H9 (cell line): ENCODE data around the gene POU2F2. TPM values are rescaled to one million over a fixed set of nuclear protein-coding genes. Genes with fewer than 3 reads are reported as not detected.

Experiments used
- DNase-seq: peaks from one replicate; pipeline ENCODE4 v3.0.0-alpha.2; 2017
- H2AFZ ChIP-seq: one replicate; pipeline ENCODE4 v1.6.1; 2013; ENCODE audit warnings: mild to moderate bottlenecking, low read length, control low read depth, moderate library complexity
- H2AK5ac ChIP-seq: 2 replicates; pipeline ENCODE4 v1.6.1; 2013; ENCODE audit warnings: low read length, control low read depth, mixed read lengths; ENCODE audit not compliant: insufficient read length
- H2BK120ac ChIP-seq: one replicate; pipeline ENCODE4 v1.6.1; 2013; ENCODE audit warnings: low read depth, mild to moderate bottlenecking, low read length, control low read depth, inconsistent platforms; ENCODE audit not compliant: poor library complexity, severe bottlenecking
- H2BK12ac ChIP-seq: 2 replicates; pipeline ENCODE4 v1.6.1; 2013; ENCODE audit warnings: low read length, control low read depth, mixed read lengths, low read depth; ENCODE audit not compliant: insufficient read length
- H2BK15ac ChIP-seq: 2 replicates; pipeline ENCODE4 v1.6.1; 2013; ENCODE audit warnings: low read depth, low read length, control low read depth
- H2BK20ac ChIP-seq: one replicate; pipeline ENCODE4 v1.6.1; 2013; ENCODE audit warnings: low read depth, mild to moderate bottlenecking, low read length, control low read depth, inconsistent platforms; ENCODE audit not compliant: poor library complexity, severe bottlenecking
- H2BK5ac ChIP-seq: 2 replicates; pipeline ENCODE4 v1.6.1; 2013; ENCODE audit warnings: low read length, control low read depth, mixed read lengths; ENCODE audit not compliant: insufficient read length
- H3K14ac ChIP-seq: 2 replicates; pipeline ENCODE4 v1.6.1; 2013; ENCODE audit warnings: low read length, control low read depth; ENCODE audit not compliant: insufficient read depth
- H3K18ac ChIP-seq: 2 replicates; pipeline ENCODE4 v1.6.1; 2013; ENCODE audit warnings: low read depth, mild to moderate bottlenecking, mixed read lengths, low read length, control low read depth; ENCODE audit not compliant: insufficient read length
- H3K23ac ChIP-seq: 2 replicates; pipeline ENCODE4 v1.6.1; 2013; ENCODE audit warnings: low read length, control low read depth, mixed read lengths, low read depth; ENCODE audit not compliant: insufficient read length
- H3K23me2 ChIP-seq: 2 replicates; pipeline ENCODE4 v1.6.1; 2013; ENCODE audit warnings: low read depth, mild to moderate bottlenecking, mixed read lengths, low read length, control low read depth; ENCODE audit not compliant: insufficient read length, poor library complexity, severe bottlenecking
- H3K27ac ChIP-seq: 2 replicates; pipeline ENCODE4 v1.5.1; 2013; ENCODE audit warnings: low read length, control low read depth, mixed read lengths, low read depth; ENCODE audit not compliant: insufficient read length
- H3K27me3 ChIP-seq: 2 replicates; pipeline ENCODE4 v1.6.1; 2013; ENCODE audit warnings: low read length, control low read depth, inconsistent platforms; ENCODE audit not compliant: insufficient read depth
- H3K4ac ChIP-seq: 2 replicates; pipeline ENCODE4 v1.6.1; 2013; ENCODE audit warnings: low read depth, mild to moderate bottlenecking, control low read depth, inconsistent platforms, low read length, moderate library complexity
- H3K4me1 ChIP-seq: 2 replicates; pipeline ENCODE4 v1.6.1; 2013; ENCODE audit warnings: low read length, control low read depth, inconsistent platforms; ENCODE audit not compliant: insufficient read depth
- H3K4me2 ChIP-seq: 2 replicates; pipeline ENCODE4 v1.6.1; 2013; ENCODE audit warnings: low read length, control low read depth, mixed read lengths; ENCODE audit not compliant: insufficient read length, insufficient read depth
- H3K56ac ChIP-seq: 2 replicates; pipeline ENCODE4 v1.6.1; 2013; ENCODE audit warnings: low read depth, mild to moderate bottlenecking, mixed read lengths, low read length, control low read depth; ENCODE audit not compliant: insufficient read length
- H3K79me1 ChIP-seq: 2 replicates; pipeline ENCODE4 v1.6.1; 2013; ENCODE audit warnings: low read depth, mild to moderate bottlenecking, moderate library complexity, low read length, control low read depth, inconsistent platforms; ENCODE audit not compliant: insufficient read depth, poor library complexity, severe bottlenecking
- H3K79me2 ChIP-seq: 2 replicates; pipeline ENCODE4 v1.6.1; 2013; ENCODE audit warnings: low read length, control low read depth, inconsistent platforms; ENCODE audit not compliant: insufficient read depth
- H3K9ac ChIP-seq: 2 replicates; pipeline ENCODE4 v1.6.1; 2013; ENCODE audit warnings: low read length, control low read depth, mixed read lengths; ENCODE audit not compliant: insufficient read length; ENCODE audit errors: extremely low read depth
- H3K9me3 ChIP-seq: one replicate; pipeline ENCODE4 v1.6.1; 2013; ENCODE audit warnings: low read depth, low read length, inconsistent platforms; ENCODE audit not compliant: control insufficient read depth
- H3T11ph ChIP-seq: one replicate; pipeline ENCODE4 v1.6.1; 2013; ENCODE audit warnings: mild to moderate bottlenecking, low read length, control low read depth, inconsistent platforms
- H4K20me1 ChIP-seq: one replicate; pipeline ENCODE4 v1.6.1; 2013; ENCODE audit not compliant: control insufficient read depth, insufficient read length, insufficient read depth
- H4K5ac ChIP-seq: 2 replicates; pipeline ENCODE4 v1.6.1; 2013; ENCODE audit warnings: low read depth, mild to moderate bottlenecking, mixed read lengths, low read length, control low read depth; ENCODE audit not compliant: insufficient read length
- H4K8ac ChIP-seq: replicated peaks from 2 replicates; pipeline ENCODE4 v1.6.1; 2013; ENCODE audit warnings: low read length, control low read depth, mixed read lengths, low read depth; ENCODE audit not compliant: insufficient read length
- H4K91ac ChIP-seq: 2 replicates; pipeline ENCODE4 v1.6.1; 2013; ENCODE audit warnings: low read depth, mild to moderate bottlenecking, moderate library complexity, mixed read lengths, low read length, control low read depth; ENCODE audit not compliant: insufficient read length
- H3K27ac Mint-ChIP-seq, 3 experiments: 2 replicates in 2 of 3; 3 replicates in 1 of 3; pipeline ENCODE4 v1.8.0; 2020 to 2021; ENCODE audit warnings: mixed read lengths in 3 of 3, mild to moderate bottlenecking in 1 of 3, moderate library complexity in 1 of 3
- H3K27me3 Mint-ChIP-seq: 2 replicates; pipeline ENCODE4 v1.8.0; 2021; ENCODE audit warnings: low read depth, mild to moderate bottlenecking, moderate library complexity, mixed read lengths
- H3K36me3 Mint-ChIP-seq, 3 experiments: 2 replicates in 2 of 3; 3 replicates in 1 of 3; pipeline ENCODE4 v1.8.0; 2020 to 2021; ENCODE audit warnings: low read depth in 3 of 3, mixed read lengths in 3 of 3; ENCODE audit not compliant: insufficient read depth in 1 of 3
- H3K4me1 Mint-ChIP-seq, 2 experiments: 2 replicates each; pipeline ENCODE4 v1.8.0; 2020; ENCODE audit warnings: mixed read lengths in 2 of 2
- H3K4me3 Mint-ChIP-seq, 2 experiments: 2 replicates in 1 of 2; 3 replicates in 1 of 2; pipeline ENCODE4 v1.8.0; 2020 to 2021; ENCODE audit warnings: mild to moderate bottlenecking in 2 of 2, mixed read lengths in 2 of 2, moderate library complexity in 1 of 2
- H3K9me3 Mint-ChIP-seq, 2 experiments: 2 replicates in 1 of 2; 3 replicates in 1 of 2; pipeline ENCODE4 v1.8.0; 2020; ENCODE audit warnings: mild to moderate bottlenecking in 2 of 2, mixed read lengths in 2 of 2, moderate library complexity in 1 of 2
- CTCF ChIP-seq: fragments of 200-600 bp; sonication (generic); conservative IDR thresholded peaks from 3 replicates; pipeline ENCODE4 v1.8.0; 2021; ENCODE audit warnings: antibody characterized with exemption, mild to moderate bottlenecking
- WGBS: extraction: QIAGEN DNeasy Blood & Tissue Kit; methylation state at CpG from one replicate; pipeline ENCODE4 v1.1.7; 2013; ENCODE audit warnings: missing lambda C conversion rate, low lambda C conversion rate, mixed read lengths; ENCODE audit not compliant: insufficient read length; ENCODE audit errors: extremely low coverage; 5-methylcytosine and 5-hydroxymethylcytosine counted together
- total RNA-seq: library from RNA; stranded (reverse); gene quantifications from 2 replicates; pipeline ENCODE4 v1.2.1, GENCODE V29; 2021

Gene POU2F2
- total RNA-seq, 1 experiment from 2014 or later, result 2.9 TPM

- no peak overlapping the region for H4K8ac ChIP-seq
- no peak overlapping the region for H2BK120ac ChIP-seq
- no peaks in the 10 kb centered on the region for H3K79me2 ChIP-seq
- no peak overlapping the region for H3K4ac ChIP-seq
- no peaks in the 10 kb centered on the region for H4K20me1 ChIP-seq
- H3K9me3 ChIP-seq, result no peaks in the 10 kb centered on the region
- DNase-seq, result no peak
- H3K4me2 ChIP-seq, result no peak overlapping the region
- H2AFZ ChIP-seq, result no peak overlapping the region
- no peak overlapping the region for H4K91ac ChIP-seq
- H3K9me3 Mint-ChIP-seq, result no peaks in the 10 kb centered on the region
- no peak overlapping the region for H2AK5ac ChIP-seq
- no peak overlapping the region for H2BK15ac ChIP-seq
- H3K23me2 ChIP-seq, result no peaks in the 10 kb centered on the region
- no peak overlapping the region for H3K56ac ChIP-seq
- WGBS, result no CpG with 5 or more reads among the region's 8 CpGs
- H3K18ac ChIP-seq, result no peak overlapping the region
- no peak overlapping the region for H3K23ac ChIP-seq
- no peaks in the 10 kb centered on the region for H3K79me1 ChIP-seq
- peaks cover 2% of the 10 kb centered on the region; the same call in 1 of the 2 replicates for H3K4me1 ChIP-seq
- no peak overlapping the region for H4K5ac ChIP-seq
- no peak overlapping the region for H3K27ac Mint-ChIP-seq
- H3K27me3 ChIP-seq, result no peaks in the 10 kb centered on the region; the same call in 1 of the 2 replicates
- peaks cover 80% of the 10 kb centered on the region for H3K27me3 Mint-ChIP-seq
- no peak overlapping the region for H2BK12ac ChIP-seq
- H3K4me1 Mint-ChIP-seq, result peaks cover 24 to 52% of the 10 kb centered on the region in 2 experiments
- no peaks in the 10 kb centered on the region for H3K36me3 Mint-ChIP-seq
- no peak overlapping the region for H3K9ac ChIP-seq
- H3K4me3 Mint-ChIP-seq, result no peak overlapping the region; a peak in 2 of 5 replicates
- no peak overlapping the region for H3K14ac ChIP-seq
- H2BK5ac ChIP-seq, result no peak overlapping the region
- H2BK20ac ChIP-seq, result no peak overlapping the region
- TF ChIP-seq CTCF, result no peak
- H3T11ph ChIP-seq, result no peak overlapping the region
- no peak overlapping the region for H3K27ac ChIP-seq
These were observed 24.3 kb upstream of the POU2F2 start for GRCh38 chr19:42156571-42156970.
